Osteoblast (primary cell): ENCODE data around the gene GZMM. TPM values are rescaled to one million over a fixed set of nuclear protein-coding genes. Genes with fewer than 3 reads are reported as not detected.
A peak's percentile ranks its signal among the peaks of the same experiment; 100 is the strongest.

Experiments
- DNase-seq: peaks from one replicate; pipeline ENCODE4 v3.0.0; 2011; ENCODE audit warnings: low spot score, mixed read lengths; ENCODE audit not compliant: insufficient read length; ENCODE audit errors: missing footprints
- H2AFZ ChIP-seq: 2 replicates; pipeline ENCODE4 v1.6.0; 2011; ENCODE audit warnings: mild to moderate bottlenecking, low read length
- H3K27ac ChIP-seq: 2 replicates; pipeline ENCODE4 v1.5.1; 2011; ENCODE audit warnings: mild to moderate bottlenecking, low read depth, low read length, moderate library complexity
- H3K27me3 ChIP-seq: 2 replicates; pipeline ENCODE4 v1.6.0; 2012; ENCODE audit warnings: mild to moderate bottlenecking, control low read depth, inconsistent platforms, low read length, moderate library complexity; ENCODE audit not compliant: insufficient read depth
- H3K36me3 ChIP-seq: 2 replicates; pipeline ENCODE4 v1.5.1; 2011; ENCODE audit warnings: mild to moderate bottlenecking, low read length, control low read depth, moderate library complexity; ENCODE audit not compliant: insufficient read depth
- H3K4me1 ChIP-seq: 2 replicates; pipeline ENCODE4 v1.5.1; 2011; ENCODE audit warnings: mild to moderate bottlenecking, low read length, control low read depth, moderate library complexity; ENCODE audit not compliant: insufficient read depth
- H3K4me2 ChIP-seq: 2 replicates; pipeline ENCODE4 v1.6.0; 2011; ENCODE audit warnings: mild to moderate bottlenecking, low read length; ENCODE audit not compliant: insufficient read depth
- H3K4me3 ChIP-seq: fragments of 200-600 bp; sonication (generic); 3 replicates; pipeline ENCODE4 v1.5.1; 2012; ENCODE audit warnings: mild to moderate bottlenecking, low read length, inconsistent platforms; ENCODE audit not compliant: insufficient read depth
- H3K79me2 ChIP-seq: 2 replicates; pipeline ENCODE4 v1.6.0; 2012; ENCODE audit warnings: mild to moderate bottlenecking, low read length, control low read depth, inconsistent platforms; ENCODE audit not compliant: insufficient read depth
- H3K9me3 ChIP-seq: 2 replicates; pipeline ENCODE4 v1.5.1; 2011; ENCODE audit warnings: low read depth, low read length, control low read depth
- H4K20me1 ChIP-seq: 2 replicates; pipeline ENCODE4 v1.6.0; 2012; ENCODE audit warnings: mild to moderate bottlenecking, low read length, control low read depth; ENCODE audit not compliant: insufficient read depth
- total RNA-seq: library from RNA; depleted of rRNA; stranded (reverse); fragments of >200 nt; gene quantifications from 2 replicates; pipeline ENCODE4 v1.2.3, GENCODE V29; 2012
- TF ChIP-seq, protein P1 (sequence below): IDR thresholded peaks from 2 replicates; pipeline ENCODE4 v1.5.1; 2011; ENCODE audit warnings: mild to moderate bottlenecking, low read depth, low read length, moderate library complexity; ENCODE audit errors: extremely low read depth

The GZMM gene
- under 0.01 TPM in 1 of 2 replicates, not detected in the other for total RNA-seq

- DNase-seq, result peak; percentile 88
- H3K79me2 ChIP-seq, result peaks cover 4% of the 10 kb centered on the region
- no peaks in the 10 kb centered on the region for H3K9me3 ChIP-seq
- no peaks in the 10 kb centered on the region for H3K36me3 ChIP-seq
- H4K20me1 ChIP-seq, result peaks cover under 1% of the 10 kb centered on the region
- H3K4me3 ChIP-seq, result no peak within 1 kb of the TSS
- H3K27ac ChIP-seq, result no peak within 1 kb of the TSS
- no peak within 1 kb of the TSS for H2AFZ ChIP-seq
- TF ChIP-seq, protein P1, sequence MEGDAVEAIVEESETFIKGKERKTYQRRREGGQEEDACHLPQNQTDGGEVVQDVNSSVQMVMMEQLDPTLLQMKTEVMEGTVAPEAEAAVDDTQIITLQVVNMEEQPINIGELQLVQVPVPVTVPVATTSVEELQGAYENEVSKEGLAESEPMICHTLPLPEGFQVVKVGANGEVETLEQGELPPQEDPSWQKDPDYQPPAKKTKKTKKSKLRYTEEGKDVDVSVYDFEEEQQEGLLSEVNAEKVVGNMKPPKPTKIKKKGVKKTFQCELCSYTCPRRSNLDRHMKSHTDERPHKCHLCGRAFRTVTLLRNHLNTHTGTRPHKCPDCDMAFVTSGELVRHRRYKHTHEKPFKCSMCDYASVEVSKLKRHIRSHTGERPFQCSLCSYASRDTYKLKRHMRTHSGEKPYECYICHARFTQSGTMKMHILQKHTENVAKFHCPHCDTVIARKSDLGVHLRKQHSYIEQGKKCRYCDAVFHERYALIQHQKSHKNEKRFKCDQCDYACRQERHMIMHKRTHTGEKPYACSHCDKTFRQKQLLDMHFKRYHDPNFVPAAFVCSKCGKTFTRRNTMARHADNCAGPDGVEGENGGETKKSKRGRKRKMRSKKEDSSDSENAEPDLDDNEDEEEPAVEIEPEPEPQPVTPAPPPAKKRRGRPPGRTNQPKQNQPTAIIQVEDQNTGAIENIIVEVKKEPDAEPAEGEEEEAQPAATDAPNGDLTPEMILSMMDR, result no peak
- H3K27me3 ChIP-seq, result no peaks in the 10 kb centered on the region
- no peaks in the 10 kb centered on the region for H3K4me1 ChIP-seq
- no peak within 1 kb of the TSS for H3K4me2 ChIP-seq
These were observed at the start of gene GZMM for GRCh38 chr19:543910-544608. TSS of gene GZMM (plus strand) at chr19:544053. CDS start at chr19:544072, 19 bp downstream.

DNA sequence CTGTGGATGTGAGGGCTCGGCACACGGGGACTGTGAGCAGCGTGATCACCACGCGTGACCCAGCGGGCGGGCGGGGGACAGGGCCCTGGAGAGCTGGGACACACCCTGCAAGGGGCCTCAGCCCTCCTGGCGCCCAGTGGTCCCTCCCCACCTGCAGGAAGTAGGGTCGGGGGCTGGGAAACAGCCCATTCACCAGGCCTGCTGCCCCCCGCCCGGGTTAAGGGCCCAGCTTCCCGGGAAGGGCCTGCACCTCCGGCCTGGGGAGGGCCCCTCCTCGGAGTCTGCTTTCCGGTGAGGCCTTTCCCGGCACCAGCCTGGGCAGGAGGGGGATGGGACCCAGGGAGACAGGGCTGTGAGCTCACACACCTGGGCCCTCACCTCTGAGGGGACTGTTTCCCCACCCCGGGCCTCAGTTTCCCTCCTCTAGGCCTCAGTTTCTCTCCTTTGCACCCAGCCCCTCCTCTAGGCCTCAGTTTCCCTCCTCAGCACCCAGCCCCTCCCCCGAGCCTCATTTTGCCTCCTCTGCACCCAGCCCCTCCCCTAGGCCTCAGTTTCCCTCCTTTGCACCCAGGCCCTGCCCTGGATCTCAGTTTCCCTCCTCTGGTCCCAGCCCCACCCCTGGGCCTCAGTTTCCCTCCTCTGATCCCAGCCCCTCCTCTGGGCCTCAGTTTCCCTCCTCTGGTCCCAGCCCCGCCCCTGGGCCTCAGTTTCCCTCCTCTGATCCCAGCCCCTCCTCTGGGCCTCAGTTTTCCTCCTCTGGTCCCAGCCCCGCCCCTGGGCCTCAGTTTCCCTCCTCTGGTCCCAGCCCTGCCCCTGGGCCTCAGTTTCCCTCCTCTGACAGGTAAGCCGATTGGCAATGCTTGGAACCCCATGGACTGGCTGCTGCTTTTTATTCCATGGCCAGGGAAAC is 49.4 kb upstream of the GZMM start:
- no peaks in the 10 kb centered on the region for H3K9me3 ChIP-seq
- TF ChIP-seq, protein P1, result no peak
- peaks cover 16% of the 10 kb centered on the region for H3K27me3 ChIP-seq
- H3K4me2 ChIP-seq, result no peak overlapping the region
- peaks cover 6% of the 10 kb centered on the region for H3K4me1 ChIP-seq
- H3K36me3 ChIP-seq, result no peaks in the 10 kb centered on the region
- no peak overlapping the region for H3K4me3 ChIP-seq
- H2AFZ ChIP-seq, result no peak overlapping the region
- no peaks in the 10 kb centered on the region for H3K79me2 ChIP-seq
- H3K27ac ChIP-seq, result no peak overlapping the region
- no peaks in the 10 kb centered on the region for H4K20me1 ChIP-seq
- peak; percentile 89 for DNase-seq

DNA sequence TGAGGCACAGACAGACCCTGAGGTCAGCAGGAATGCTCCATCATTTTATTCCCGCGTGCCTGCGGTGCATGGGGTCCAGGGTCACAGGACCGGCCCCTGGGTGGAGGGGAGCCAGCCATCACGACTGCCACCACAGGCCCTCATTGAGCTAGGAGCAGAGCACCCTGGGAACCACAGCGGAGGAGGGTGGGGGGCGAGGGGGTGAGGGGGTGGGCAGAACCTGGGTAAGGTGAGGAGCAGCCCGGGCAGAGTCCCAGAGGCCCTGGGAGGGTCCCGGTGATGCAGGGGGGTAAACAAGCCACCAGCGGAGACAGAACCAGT is 48.8 kb upstream of the GZMM start:
- Histone ChIP-seq H4K20me1 (no peaks in the 10 kb centered on the region), H3K79me2 (no peaks in the 10 kb centered on the region), H3K4me3 (no peak overlapping the region), H3K9me3 (no peaks in the 10 kb centered on the region), H3K36me3 (no peaks in the 10 kb centered on the region), H3K27ac (no peak overlapping the region), H3K27me3 (peaks cover 19% of the 10 kb centered on the region), H2AFZ (no peak overlapping the region), H3K4me1 (peaks cover under 1% of the 10 kb centered on the region), H3K4me2 (no peak overlapping the region)
- DNase-seq, result no peak
- TF ChIP-seq, protein P1, result no peak
